HG03565 (cell line): ENCODE measurements around the gene GPANK1.

ENCODE experiments used
- ATAC-seq: cut with Tn5 transposase; IDR thresholded peaks from one replicate; pipeline ENCODE4 v1.9.1; 2021; ENCODE audit warnings: mild to moderate bottlenecking, moderate library complexity; ENCODE audit not compliant: unreplicated experiment

The GPANK1 gene

GRCh38 chr6:31691564-31692108, 26.8 kb upstream of the GPANK1 start:
- ATAC-seq: no peak

GRCh38 chr6:31691078-31691463, 26.3 kb upstream of the GPANK1 start:
- no peak for ATAC-seq

GRCh38 chr6:31690231-31691077, 25.7 kb upstream of the GPANK1 start:
- ATAC-seq: no peak

GRCh38 chr6:31689249-31690110, 24.7 kb upstream of the GPANK1 start:
- ATAC-seq: no peak

- no peak for ATAC-seq
Measured at GRCh38 chr6:31687860-31688693, 23.3 kb upstream of the GPANK1 start.

- no peak for ATAC-seq
Measured at GRCh38 chr6:31687321-31687720, 22.5 kb upstream of the GPANK1 start.

- ATAC-seq: no peak
Measured at GRCh38 chr6:31686483-31686882, 21.7 kb upstream of the GPANK1 start.

GRCh38 chr6:31683591-31683990, 18.8 kb upstream of the GPANK1 start:
- no peak for ATAC-seq

- no peak for ATAC-seq
Measured at GRCh38 chr6:31681135-31681671, 16.4 kb upstream of the GPANK1 start.

GRCh38 chr6:31680226-31681134, 15.7 kb upstream of the GPANK1 start, which contains the start of gene LY6G5C:
Gene LY6G5C (minus strand): TSS chr6:31681067. CDS start chr6:31680373, 694 bp downstream.
- ATAC-seq: no peak

- no peak for ATAC-seq
Measured at GRCh38 chr6:31677955-31678354, 13.2 kb upstream of the GPANK1 start.

- no peak for ATAC-seq
Measured at GRCh38 chr6:31676904-31677303, 12.1 kb upstream of the GPANK1 start.

GRCh38 chr6:31676322-31676903, 11.6 kb upstream of the GPANK1 start:
- ATAC-seq: no peak

- no peak for ATAC-seq
Measured at GRCh38 chr6:31669676-31670075, 4.9 kb upstream of the GPANK1 start, which contains the start of gene LY6G5B. Gene LY6G5B (plus strand): TSS chr6:31669976. CDS start chr6:31670951, 975 bp downstream.

- ATAC-seq: no peak
Measured at GRCh38 chr6:31666337-31666965, 1.7 kb upstream of the GPANK1 start.

- peak; percentile 78 for ATAC-seq
Measured at GRCh38 chr6:31665501-31666336, 922 bp upstream of the GPANK1 start, which contains the start of gene CSNK2B. Gene CSNK2B (plus strand): TSS chr6:31666080. CDS start chr6:31666832, 752 bp downstream.
